Activated B cell treated with CpG ODN at 0.5 μM for 24 hours (primary cell): ENCODE measurements around the gene FANCC. TPM values are rescaled to one million over a fixed set of nuclear protein-coding genes. Genes with fewer than 3 reads are reported as not detected.

Experiments
- ATAC-seq: fragments of 200-7000 bp; cut with Tn5 transposase; one replicate; pipeline ENCODE4 v1.10.0; 2021; ENCODE audit warnings: low read depth, mild to moderate bottlenecking, moderate library complexity
- CTCF ChIA-PET: fragments of 350-600 bp; sonication (Branson Sonifier 250); formaldehyde crosslinking; loops from one replicate; lab custom pipeline; 2021; ENCODE audit warnings: antibody characterized with exemption; lab: Charles Lee
- POLR2A ChIA-PET: fragments of 350-600 bp; sonication (Branson Sonifier 250); formaldehyde crosslinking; loops from one replicate; lab custom pipeline; 2021; ENCODE audit warnings: antibody characterized with exemption; lab: Charles Lee
- DNase-seq: peaks from one replicate; pipeline ENCODE4 v3.0.0; 2022
- H3K27ac Mint-ChIP-seq: one replicate; pipeline ENCODE4 v1.8.0; 2020; ENCODE audit warnings: mixed read lengths
- H3K27me3 Mint-ChIP-seq: one replicate; pipeline ENCODE4 v1.8.0; 2021; ENCODE audit warnings: mixed read lengths
- H3K36me3 Mint-ChIP-seq: one replicate; pipeline ENCODE4 v1.8.0; 2021; ENCODE audit warnings: low read depth, mixed read lengths
- H3K4me1 Mint-ChIP-seq: one replicate; pipeline ENCODE4 v1.8.0; 2021; ENCODE audit warnings: mixed read lengths
- H3K4me3 Mint-ChIP-seq: one replicate; pipeline ENCODE4 v1.8.0; 2020; ENCODE audit warnings: mild to moderate bottlenecking, mixed read lengths
- H3K9me3 Mint-ChIP-seq: one replicate; pipeline ENCODE4 v1.8.0; 2020; ENCODE audit warnings: mixed read lengths
- intact Hi-C: fragments of 100-400 bp; cut with micrococcal nuclease; formaldehyde crosslinking; loops from one replicate; pipeline ENCODE4 v1.15.1; 2024
- total RNA-seq: library from RNA; stranded (reverse); gene quantifications from 2 replicates; pipeline ENCODE4 v1.2.3, GENCODE V29; 2022
- TF ChIP-seq, protein P1 (sequence below): fragments of 200-600 bp; IDR thresholded peaks from one replicate; pipeline ENCODE4 v1.8.0; 2022; ENCODE audit warnings: antibody characterized with exemption, mild to moderate bottlenecking

Gene FANCC
- total RNA-seq, 1 donor from 2014 or later = 11.4 TPM

DNA sequence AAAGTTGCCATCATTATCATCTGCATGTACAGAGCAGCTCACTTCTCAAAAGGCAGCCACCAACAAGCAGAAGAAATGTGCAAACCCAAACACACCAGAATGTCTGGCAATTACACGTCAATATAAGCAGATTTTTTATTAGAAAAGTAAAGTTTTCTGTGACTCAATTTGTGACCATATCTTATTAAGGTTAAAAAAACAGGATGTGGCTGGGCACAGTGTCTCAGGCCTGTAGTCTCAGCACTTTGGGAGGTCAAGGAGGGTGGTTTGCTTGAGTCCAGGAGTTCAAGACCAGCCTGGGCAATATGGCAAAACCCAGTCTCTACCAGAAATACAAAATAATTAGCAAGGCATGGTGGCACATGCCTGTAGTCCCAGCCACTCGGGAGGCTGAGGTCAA is 176.7 kb downstream of the FANCC start:
- CTCF ChIA-PET = no interaction called here
- no peaks in the 10 kb centered on the region for H3K27me3 Mint-ChIP-seq
- TF ChIP-seq, protein P1, sequence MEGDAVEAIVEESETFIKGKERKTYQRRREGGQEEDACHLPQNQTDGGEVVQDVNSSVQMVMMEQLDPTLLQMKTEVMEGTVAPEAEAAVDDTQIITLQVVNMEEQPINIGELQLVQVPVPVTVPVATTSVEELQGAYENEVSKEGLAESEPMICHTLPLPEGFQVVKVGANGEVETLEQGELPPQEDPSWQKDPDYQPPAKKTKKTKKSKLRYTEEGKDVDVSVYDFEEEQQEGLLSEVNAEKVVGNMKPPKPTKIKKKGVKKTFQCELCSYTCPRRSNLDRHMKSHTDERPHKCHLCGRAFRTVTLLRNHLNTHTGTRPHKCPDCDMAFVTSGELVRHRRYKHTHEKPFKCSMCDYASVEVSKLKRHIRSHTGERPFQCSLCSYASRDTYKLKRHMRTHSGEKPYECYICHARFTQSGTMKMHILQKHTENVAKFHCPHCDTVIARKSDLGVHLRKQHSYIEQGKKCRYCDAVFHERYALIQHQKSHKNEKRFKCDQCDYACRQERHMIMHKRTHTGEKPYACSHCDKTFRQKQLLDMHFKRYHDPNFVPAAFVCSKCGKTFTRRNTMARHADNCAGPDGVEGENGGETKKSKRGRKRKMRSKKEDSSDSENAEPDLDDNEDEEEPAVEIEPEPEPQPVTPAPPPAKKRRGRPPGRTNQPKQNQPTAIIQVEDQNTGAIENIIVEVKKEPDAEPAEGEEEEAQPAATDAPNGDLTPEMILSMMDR = no peak
- POLR2A ChIA-PET = no interaction called here
- no peak overlapping the region for H3K4me3 Mint-ChIP-seq
- H3K27ac Mint-ChIP-seq = no peak overlapping the region
- ATAC-seq (no peak), DNase-seq (no peak)
- H3K9me3 Mint-ChIP-seq = no peaks in the 10 kb centered on the region
- intact Hi-C loops = no loop called here
- H3K36me3 Mint-ChIP-seq = peaks cover 8% of the 10 kb centered on the region
- no peaks in the 10 kb centered on the region for H3K4me1 Mint-ChIP-seq

DNA sequence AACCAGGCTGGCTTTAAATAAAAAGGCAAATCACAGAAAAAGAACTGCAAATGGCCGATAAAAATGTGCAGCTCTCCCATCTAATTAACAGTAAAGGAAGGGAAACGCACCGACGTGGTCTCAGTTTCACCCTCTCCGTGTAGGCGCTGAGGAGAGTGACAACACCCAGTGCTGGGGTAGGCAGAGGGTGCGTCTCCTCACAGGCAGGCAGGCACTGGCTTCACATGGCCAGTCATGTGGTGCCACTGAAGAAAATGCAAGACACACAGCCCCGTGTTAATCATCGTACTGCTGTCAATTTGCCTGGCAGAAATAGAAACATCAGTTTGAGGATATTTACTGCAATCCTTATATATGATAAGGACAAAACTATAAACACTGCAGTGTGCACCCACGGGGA is 178.4 kb downstream of the FANCC start:
- no peak for DNase-seq
- Mint-ChIP-seq H3K4me3 (no peak overlapping the region), H3K27ac (no peak overlapping the region), H3K27me3 (no peaks in the 10 kb centered on the region), H3K4me1 (no peaks in the 10 kb centered on the region), H3K36me3 (peaks cover 7% of the 10 kb centered on the region), H3K9me3 (no peaks in the 10 kb centered on the region)
- intact Hi-C loops = no loop called here
- no peak for ATAC-seq
- TF ChIP-seq, protein P1 = no peak
- ChIA-PET CTCF (no interaction called here), POLR2A (no interaction called here)

DNA sequence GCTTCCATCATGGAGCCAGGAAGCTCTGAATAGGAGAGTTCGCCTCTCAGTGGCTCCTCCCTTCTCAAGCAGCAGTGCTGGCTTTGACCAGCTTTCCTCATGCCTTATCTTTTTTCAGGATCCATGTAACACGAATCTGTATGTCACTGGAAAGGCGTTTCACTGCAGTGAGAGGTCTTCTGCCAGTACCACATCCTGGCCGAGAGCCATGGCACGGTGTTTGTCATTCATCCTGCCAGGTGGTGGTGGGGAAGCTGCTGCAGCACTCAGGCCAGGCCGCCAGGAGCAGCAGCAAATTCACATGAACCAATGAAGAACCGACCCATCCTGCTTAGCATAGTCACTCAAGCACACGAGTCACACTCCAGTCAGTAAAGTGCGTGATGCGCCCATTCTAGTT is 179.0 kb downstream of the FANCC start:
- Mint-ChIP-seq H3K36me3 (peaks cover 7% of the 10 kb centered on the region), H3K27me3 (no peaks in the 10 kb centered on the region), H3K9me3 (no peaks in the 10 kb centered on the region), H3K4me3 (no peak overlapping the region), H3K27ac (no peak overlapping the region), H3K4me1 (no peaks in the 10 kb centered on the region)
- CTCF ChIA-PET = no interaction called here
- intact Hi-C loops = no loop called here
- TF ChIP-seq, protein P1 = no peak
- POLR2A ChIA-PET = no interaction called here
- ATAC-seq (no peak), DNase-seq (no peak)

DNA sequence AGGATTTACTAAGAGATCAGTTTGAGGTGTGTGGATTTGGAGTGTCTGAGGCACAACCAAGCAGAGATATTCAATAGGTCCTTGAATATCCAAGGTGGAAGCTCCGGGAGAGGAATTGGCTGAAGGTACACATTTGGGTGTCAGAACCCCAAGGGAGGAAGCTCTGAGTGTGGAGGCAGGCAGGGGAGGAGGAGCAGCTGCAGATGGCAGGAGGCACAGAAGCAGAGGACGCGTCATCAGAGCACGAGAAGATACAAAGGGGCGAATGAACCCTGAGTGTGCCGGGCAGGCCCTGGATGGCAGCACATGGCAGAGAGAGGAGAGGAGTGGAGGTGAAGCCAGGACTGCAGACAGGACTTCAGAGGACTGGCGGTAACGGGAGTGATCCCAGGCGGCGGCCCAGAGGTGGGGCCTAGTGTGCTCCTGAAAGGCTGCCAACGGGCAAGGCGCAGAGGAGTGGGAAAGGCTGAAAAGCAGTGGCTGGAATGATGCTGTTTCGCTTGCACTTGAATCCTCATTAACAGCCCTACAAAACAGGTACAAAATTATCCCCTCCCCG is 179.8 kb downstream of the FANCC start:
- Mint-ChIP-seq H3K36me3 (peaks cover 4% of the 10 kb centered on the region), H3K4me1 (no peaks in the 10 kb centered on the region), H3K27me3 (no peaks in the 10 kb centered on the region), H3K9me3 (no peaks in the 10 kb centered on the region), H3K4me3 (no peak overlapping the region), H3K27ac (no peak overlapping the region)
- no peak for ATAC-seq
- intact Hi-C loops = no loop called here
- POLR2A ChIA-PET = no interaction called here
- TF ChIP-seq, protein P1 = no peak
- no peak for DNase-seq
- CTCF ChIA-PET = interaction anchor here (0.9 kb wide), 1 partner anchor 456 kb away, joined by 4 read pairs; no protein-coding TSS in a partner anchor

DNA sequence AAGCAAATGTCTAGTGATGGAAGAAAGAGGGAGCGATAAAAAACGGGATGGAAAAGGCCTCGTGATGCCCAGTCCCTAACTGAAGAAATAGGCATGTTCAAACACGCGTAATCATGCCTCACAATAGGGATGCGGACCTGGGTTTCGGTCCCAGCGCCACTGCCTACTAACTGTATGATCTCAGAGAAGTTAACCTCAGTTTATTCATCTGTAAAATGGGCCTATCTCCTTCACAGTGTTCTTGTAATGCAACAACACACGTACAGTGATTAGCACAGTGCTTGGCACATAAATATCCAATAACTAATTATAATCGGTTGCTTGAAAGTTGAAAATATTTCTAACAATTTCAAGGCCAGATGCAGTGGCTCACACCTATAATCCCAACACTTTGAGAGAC is 181.8 kb downstream of the FANCC start:
- Mint-ChIP-seq H3K4me1 (no peaks in the 10 kb centered on the region), H3K36me3 (peaks cover 4% of the 10 kb centered on the region), H3K4me3 (no peak overlapping the region), H3K9me3 (no peaks in the 10 kb centered on the region), H3K27me3 (no peaks in the 10 kb centered on the region), H3K27ac (no peak overlapping the region)
- CTCF ChIA-PET = interaction anchor here (1.3 to 2.3 kb wide), 2 partner anchors 8 to 455 kb away, joined by 6 to 9 read pairs; no protein-coding TSS in a partner anchor
- TF ChIP-seq, protein P1 = no peak
- POLR2A ChIA-PET = no interaction called here
- intact Hi-C loops = no loop called here
- no peak for ATAC-seq
- DNase-seq = no peak
